HG03025 (cell line): Measurements from ENCODE around the gene GPD2.
"Not testable (repeated sequence)": the region's sequence is repeated elsewhere in the genome, so short reads cannot be mapped to it uniquely, and the experiment has no call there.

ENCODE experiments used
- ATAC-seq: cut with Tn5 transposase; IDR thresholded peaks from one replicate; pipeline ENCODE4 v1.9.1; 2021; ENCODE audit warnings: mild to moderate bottlenecking, moderate library complexity; ENCODE audit not compliant: unreplicated experiment, low FRiP score

GPD2 gene

GRCh38 chr2:156522864-156523440 lies 86.8 kb downstream of the GPD2 start:
- no peak for ATAC-seq

- peak; percentile 96 for ATAC-seq
Observed at GRCh38 chr2:156526950-156527636, 90.9 kb downstream of the GPD2 start.

- ATAC-seq = not testable (repeated sequence)
Observed at GRCh38 chr2:156528583-156528982, 92.4 kb downstream of the GPD2 start.

DNA sequence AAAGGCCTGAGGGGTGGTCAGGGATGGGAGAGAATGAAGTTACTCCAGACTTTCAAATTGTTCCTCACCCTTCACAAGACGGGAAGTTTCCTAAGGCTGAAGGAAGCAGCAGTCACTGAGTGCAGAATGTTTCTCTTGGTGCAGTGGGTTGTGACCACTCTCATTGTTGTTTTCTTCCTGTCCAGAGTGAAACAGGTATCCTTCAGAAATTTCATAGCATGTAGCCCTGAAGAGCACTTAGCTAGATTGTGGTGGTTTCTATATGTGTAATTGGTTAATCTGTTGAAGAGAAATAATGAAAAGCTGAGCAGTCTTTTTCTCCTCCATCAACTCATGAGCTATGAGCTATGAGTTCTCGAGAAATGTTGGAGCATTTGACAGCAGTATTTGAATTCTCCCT lies 96.8 kb downstream of the GPD2 start:
- ATAC-seq = no peak

DNA sequence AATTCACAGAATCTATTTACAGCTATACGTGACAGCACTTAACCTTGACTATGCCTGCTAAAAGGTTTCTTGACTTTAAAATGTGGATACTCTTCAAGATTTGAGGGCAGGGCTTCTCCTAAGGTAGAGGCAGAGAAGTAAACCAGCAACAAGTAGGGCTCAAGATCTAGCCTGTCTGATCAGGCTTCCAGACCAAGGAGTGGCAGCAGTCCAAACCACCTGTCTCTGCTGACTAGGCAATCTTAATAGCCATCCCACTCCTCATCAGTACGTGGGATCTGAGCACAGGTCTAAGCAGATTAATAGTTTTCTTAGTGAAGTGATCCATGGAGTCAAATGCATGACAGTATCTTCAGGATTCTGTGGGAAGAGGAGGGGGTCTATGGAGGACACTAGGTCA lies 100.4 kb downstream of the GPD2 start:
- ATAC-seq = no peak

DNA sequence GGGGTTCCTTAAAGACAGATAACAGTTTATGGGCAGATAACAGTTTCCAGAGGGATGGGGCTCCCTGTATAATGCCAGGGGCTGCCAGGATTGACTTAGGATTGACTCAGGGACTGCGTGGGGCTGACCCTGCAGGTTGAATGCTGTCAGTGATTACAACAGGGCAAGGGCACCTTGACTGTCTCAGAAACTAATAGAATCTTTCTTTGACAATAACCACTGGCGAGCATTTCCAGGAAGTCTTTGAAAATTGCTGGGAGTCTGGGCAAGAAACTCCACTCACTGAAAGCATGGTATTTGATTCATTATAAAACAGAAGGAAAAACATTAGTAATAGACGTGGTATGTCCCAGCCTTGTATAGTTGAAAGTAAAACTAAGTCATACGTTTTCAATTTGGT lies 101.0 kb downstream of the GPD2 start:
- ATAC-seq = no peak

GRCh38 chr2:156538083-156538504 lies 101.9 kb downstream of the GPD2 start:
- ATAC-seq = peak; percentile 41

DNA sequence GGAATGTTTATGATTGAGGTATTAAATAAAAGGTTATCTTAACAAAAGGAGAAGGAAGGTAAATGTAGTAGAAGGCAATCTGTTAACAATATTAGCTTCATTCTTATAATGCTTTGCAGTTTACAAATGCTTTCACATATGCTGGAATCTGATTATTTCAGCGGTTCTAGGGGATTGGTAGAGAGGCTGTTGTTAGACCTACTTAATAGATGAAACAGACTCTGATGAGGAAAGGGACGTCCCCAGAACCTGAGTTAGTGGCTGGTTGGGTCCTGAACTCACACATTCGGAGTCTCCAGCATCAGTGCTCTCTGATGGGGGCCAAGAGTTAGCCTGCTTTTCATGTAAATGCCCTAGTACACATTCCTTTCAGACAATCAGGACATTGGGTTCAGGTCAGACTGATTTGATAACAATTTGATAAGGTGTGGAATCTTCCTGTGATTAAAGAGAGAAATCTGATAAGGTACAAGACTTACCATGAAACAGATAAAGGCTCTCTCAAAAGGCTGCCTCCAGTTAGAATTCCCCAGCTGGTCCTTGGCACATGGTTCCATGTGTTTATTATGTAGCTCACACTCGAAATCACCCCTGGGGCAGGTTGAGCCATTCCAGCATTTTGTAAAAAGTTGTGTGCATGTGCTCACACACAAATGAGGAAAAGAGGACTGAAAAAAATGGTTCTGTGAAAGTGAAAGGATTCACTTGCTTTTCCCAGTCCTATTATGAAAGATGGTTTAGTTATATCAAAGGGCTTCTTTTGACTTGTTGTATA lies 103.1 kb downstream of the GPD2 start:
- ATAC-seq = no peak

DNA sequence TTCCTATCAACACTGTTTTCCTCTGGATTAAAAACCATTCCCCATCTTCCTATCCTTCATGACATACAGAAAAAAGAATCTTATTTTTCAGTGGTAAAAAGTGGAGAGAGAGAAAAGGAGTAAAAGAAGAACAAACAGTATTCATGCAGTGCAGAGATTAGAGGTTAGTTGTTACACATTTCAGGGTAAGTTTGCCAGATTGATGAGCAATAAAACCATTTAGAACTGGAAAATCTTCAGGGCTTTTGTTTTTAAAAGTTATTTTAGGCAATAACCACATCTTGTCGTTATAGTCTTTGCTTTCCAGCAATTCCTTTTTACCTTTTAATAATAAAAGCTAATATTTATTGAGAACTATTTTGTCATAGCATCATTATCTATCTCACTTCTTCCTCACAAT lies 104.5 kb downstream of the GPD2 start:
- no peak for ATAC-seq

- peak; percentile 63 for ATAC-seq
Observed at GRCh38 chr2:156541229-156541628, 105.0 kb downstream of the GPD2 start.

GRCh38 chr2:156541706-156542105 lies 105.5 kb downstream of the GPD2 start:
- ATAC-seq = no peak

DNA sequence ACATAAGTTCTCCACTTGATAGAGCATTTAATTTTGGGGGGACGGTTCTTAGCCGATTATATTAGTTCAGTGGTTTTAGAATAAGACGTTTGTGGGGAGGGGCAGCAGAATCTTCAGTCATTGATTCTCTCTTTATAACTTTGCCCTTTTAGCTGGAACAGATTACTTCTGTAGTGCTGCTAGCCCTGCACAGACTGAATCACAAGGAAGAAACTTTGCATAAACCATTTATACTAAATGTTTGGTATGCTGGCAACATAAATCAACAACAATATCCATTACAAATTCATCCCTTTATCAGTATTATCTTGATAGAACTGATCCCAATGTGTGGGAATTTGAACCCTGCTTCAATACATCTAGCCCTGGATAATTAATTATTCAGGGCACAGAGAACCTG lies 112.2 kb downstream of the GPD2 start:
- no peak for ATAC-seq

GRCh38 chr2:156553714-156554442 lies 117.7 kb downstream of the GPD2 start:
- no peak for ATAC-seq

- no peak for ATAC-seq
Observed at GRCh38 chr2:156561326-156561725, 125.1 kb downstream of the GPD2 start.

DNA sequence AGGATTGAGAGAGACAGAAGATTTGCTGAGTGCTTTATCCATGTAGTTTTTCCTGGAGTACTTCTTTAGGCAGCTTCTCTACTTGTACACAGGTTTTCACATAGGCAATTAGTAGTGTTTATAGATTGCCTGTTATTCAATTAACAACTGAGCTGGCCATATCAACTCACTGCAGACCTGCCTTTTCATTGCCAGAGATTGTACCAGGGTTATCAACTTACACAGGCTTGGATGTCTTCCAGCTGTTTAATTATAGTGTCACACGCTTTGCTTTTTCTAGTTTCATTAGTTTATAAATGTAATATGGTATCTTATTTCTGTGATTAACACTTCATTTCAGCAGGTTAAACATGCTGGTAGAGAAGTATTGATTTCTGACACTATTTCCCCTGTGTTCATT lies 125.9 kb downstream of the GPD2 start:
- ATAC-seq = no peak

- ATAC-seq = no peak
Observed at GRCh38 chr2:156563994-156564753, 128.0 kb downstream of the GPD2 start.

DNA sequence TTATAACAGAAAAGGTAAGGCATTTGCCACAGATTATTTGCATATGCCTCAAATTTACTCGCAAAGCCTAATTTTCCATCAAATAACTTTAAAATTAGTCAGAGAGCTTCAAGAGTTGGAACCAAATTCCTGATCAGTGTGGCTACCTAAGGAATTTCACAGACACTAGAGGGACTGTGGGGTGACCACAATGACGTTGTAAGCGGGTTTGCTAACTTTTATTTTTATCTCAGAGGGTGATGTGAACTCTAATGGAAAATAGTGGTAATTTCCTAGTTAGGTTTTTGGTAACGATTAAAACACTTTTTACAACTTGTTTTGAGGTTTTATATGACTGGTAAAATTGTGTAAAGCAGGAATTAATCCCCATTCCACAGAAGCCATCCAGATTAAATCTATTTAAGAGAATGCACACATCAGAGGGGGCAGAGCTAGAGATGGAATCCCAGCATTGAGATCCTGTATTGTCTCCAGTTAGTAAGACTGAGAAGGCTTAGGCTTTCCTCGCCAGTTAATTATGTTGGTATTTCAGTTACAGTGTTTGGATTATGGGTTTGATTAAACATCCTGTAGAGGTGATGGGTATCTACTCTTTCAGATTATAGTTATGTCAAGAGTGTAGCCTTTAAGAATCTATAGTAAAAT lies 129.0 kb downstream of the GPD2 start:
- ATAC-seq = no peak

DNA sequence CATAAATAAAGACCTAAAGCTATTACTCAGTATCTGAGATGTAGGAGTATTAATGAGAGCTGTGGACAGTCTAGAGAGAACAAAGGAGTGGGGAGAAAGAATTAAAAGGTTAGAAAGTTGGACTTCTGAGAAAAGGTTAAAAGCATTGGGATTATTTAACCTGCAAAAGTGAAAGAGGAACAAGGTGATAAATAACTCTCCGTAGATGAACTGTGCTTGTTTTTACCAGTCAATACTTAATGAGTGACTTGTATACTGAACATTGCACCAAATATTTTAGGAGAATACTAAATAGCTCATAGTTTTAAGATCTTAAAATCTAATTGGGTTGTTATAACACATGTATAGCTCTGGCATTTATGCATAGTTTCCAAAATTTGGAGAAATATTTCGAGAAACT lies 137.5 kb downstream of the GPD2 start:
- no peak for ATAC-seq

DNA sequence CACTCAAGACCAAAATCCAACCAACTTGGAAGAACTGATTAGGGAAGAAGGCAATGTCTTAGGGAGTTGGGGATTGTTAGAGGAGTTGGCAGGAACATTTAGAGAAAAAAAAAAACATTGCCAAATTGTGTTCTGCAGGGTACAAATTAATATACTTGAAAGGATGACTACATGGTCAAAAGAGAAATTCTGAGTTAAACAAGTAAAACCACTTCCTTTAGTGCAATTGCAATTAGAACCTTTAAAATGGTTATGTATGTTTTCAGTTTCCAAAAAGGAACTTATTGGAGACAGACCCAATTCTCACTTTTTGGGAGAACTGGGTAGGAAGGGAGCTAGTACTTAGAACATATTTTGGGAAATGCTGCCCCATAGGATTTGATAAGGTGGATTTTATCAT lies 137.9 kb downstream of the GPD2 start:
- no peak for ATAC-seq

- no peak for ATAC-seq
Observed at GRCh38 chr2:156576005-156576404, 139.8 kb downstream of the GPD2 start.
